Keratinocyte (primary cell): ENCODE measurements around the gene XPO4.

Experiments used
- EZH2 ChIP-seq: IDR thresholded peaks from one replicate; pipeline ENCODE4 v1.6.1; 2012; ENCODE audit warnings: inconsistent platforms, mild to moderate bottlenecking, low read length, moderate library complexity
- TF ChIP-seq, protein P1 (sequence below), 3 experiments: IDR thresholded peaks in 1 of 3; conservative IDR thresholded peaks in 1 of 3; optimal IDR thresholded peaks in 1 of 3; 2 replicates in 2 of 3; 3 replicates in 1 of 3; pipeline versions ENCODE3 to v1.5.1; 2011; ENCODE audit warnings: low read length in 3 of 3, mild to moderate bottlenecking in 3 of 3, moderate library complexity in 2 of 3, control low read depth in 1 of 3, inconsistent platforms in 1 of 3; ENCODE audit not compliant: insufficient read depth in 2 of 3; ENCODE audit errors: extremely low read depth in 1 of 3

GRCh38 chr13:20939662-20940061 lies 37.1 kb upstream of the XPO4 start:
- no peak for TF ChIP-seq EZH2
- TF ChIP-seq, protein P1, sequence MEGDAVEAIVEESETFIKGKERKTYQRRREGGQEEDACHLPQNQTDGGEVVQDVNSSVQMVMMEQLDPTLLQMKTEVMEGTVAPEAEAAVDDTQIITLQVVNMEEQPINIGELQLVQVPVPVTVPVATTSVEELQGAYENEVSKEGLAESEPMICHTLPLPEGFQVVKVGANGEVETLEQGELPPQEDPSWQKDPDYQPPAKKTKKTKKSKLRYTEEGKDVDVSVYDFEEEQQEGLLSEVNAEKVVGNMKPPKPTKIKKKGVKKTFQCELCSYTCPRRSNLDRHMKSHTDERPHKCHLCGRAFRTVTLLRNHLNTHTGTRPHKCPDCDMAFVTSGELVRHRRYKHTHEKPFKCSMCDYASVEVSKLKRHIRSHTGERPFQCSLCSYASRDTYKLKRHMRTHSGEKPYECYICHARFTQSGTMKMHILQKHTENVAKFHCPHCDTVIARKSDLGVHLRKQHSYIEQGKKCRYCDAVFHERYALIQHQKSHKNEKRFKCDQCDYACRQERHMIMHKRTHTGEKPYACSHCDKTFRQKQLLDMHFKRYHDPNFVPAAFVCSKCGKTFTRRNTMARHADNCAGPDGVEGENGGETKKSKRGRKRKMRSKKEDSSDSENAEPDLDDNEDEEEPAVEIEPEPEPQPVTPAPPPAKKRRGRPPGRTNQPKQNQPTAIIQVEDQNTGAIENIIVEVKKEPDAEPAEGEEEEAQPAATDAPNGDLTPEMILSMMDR (optimal IDR thresholded peaks at IDR 0.05 in 1 of 3, IDR thresholded peaks at IDR 0.05 in 1 of 3, conservative IDR thresholded peaks at IDR 0.05 in 1 of 3; ENCODE audit: extremely low read depth in 1 of 3, insufficient read depth in 2 of 3, low read length in 3 of 3): no peak
